K562 (cell line): ENCODE results near the gene TPX2. TPM values are rescaled to one million over a fixed set of nuclear protein-coding genes. Genes with fewer than 3 reads are reported as not detected.

Experiments used
- ARID4B ChIP-seq: sonication (generic); formaldehyde crosslinking; IDR thresholded peaks from 2 replicates; pipeline ENCODE4 v1.8.0; 2022; ENCODE audit warnings: mild to moderate bottlenecking, missing genetic modification reagents
- ATF1 ChIP-seq, 2 experiments: fragments of 450-650 bp in 1 of 2; IDR thresholded peaks; 2 replicates each; pipeline ENCODE4 v1.6.1; 2016; ENCODE audit warnings: missing compliant biosample characterization in 1 of 2, missing genetic modification characterization in 1 of 2
- FOSL1 ChIP-seq: fragments of 200-800 bp; sonication (Bioruptor generic); conservative IDR thresholded peaks from 2 replicates; pipeline ENCODE4 v1.6.1; 2016; ENCODE audit warnings: missing genetic modification characterization, missing compliant biosample characterization
- FOXA3 ChIP-seq, 2 experiments: fragments of 450-650 bp in 1 of 2; sonication (generic) in 1 of 2; formaldehyde crosslinking; IDR thresholded peaks in 1 of 2; conservative IDR thresholded peaks in 1 of 2; 2 replicates each; pipeline versions ENCODE4 v1.4.0 to v1.8.0; 2020 to 2022; ENCODE audit warnings: mild to moderate bottlenecking in 2 of 2, missing genetic modification reagents in 1 of 2
- GABPB2 ChIP-seq: fragments of 250-450 bp; sonication (Bioruptor Pico); conservative IDR thresholded peaks from 2 replicates; pipeline ENCODE4 v1.5.1; 2021; ENCODE audit warnings: mild to moderate bottlenecking
- HDAC3 ChIP-seq: fragments of 450-650 bp; IDR thresholded peaks from 2 replicates; pipeline ENCODE4 v1.6.1; 2018; ENCODE audit warnings: borderline replicate concordance, mild to moderate bottlenecking, moderate library complexity; ENCODE audit not compliant: partially characterized antibody
- HMG20B ChIP-seq: fragments of 250-450 bp; sonication (Bioruptor Pico); IDR thresholded peaks from 2 replicates; pipeline ENCODE4 v1.5.0; 2021; ENCODE audit warnings: mild to moderate bottlenecking
- LCOR ChIP-seq: sonication (generic); formaldehyde crosslinking; IDR thresholded peaks from 2 replicates; pipeline ENCODE4 v1.8.0; 2022; ENCODE audit warnings: mild to moderate bottlenecking, missing genetic modification reagents
- MYNN ChIP-seq, 2 experiments: sonication (generic); formaldehyde crosslinking in 1 of 2; IDR thresholded peaks; 2 replicates each; pipeline versions ENCODE4 v1.5.0 to v1.6.1; 2016 to 2020; ENCODE audit warnings: antibody characterized with exemption in 1 of 2, missing genetic modification reagents in 1 of 2
- POU5F1 ChIP-seq: fragments of 150-350 bp; IDR thresholded peaks from 2 replicates; pipeline ENCODE4 v1.6.1; 2014; ENCODE audit warnings: borderline replicate concordance, low read length, low read depth, mild to moderate bottlenecking; ENCODE audit not compliant: partially characterized antibody
- SMAD1 ChIP-seq: fragments of 150-350 bp; IDR thresholded peaks from 2 replicates; pipeline ENCODE4 v1.6.1; 2014; ENCODE audit warnings: low read length, low read depth; ENCODE audit not compliant: partially characterized antibody
- SMAD3 ChIP-seq: fragments of 450-650 bp; formaldehyde crosslinking; conservative IDR thresholded peaks from 2 replicates; pipeline ENCODE4 v1.4.0; 2020; ENCODE audit warnings: mild to moderate bottlenecking
- SMARCA4 ChIP-seq: fragments of 450-650 bp; IDR thresholded peaks from 2 replicates; pipeline ENCODE4 v1.6.1; 2016
- SOX6 ChIP-seq: fragments of 450-650 bp; IDR thresholded peaks from 2 replicates; pipeline ENCODE4 v1.6.1; 2014; ENCODE audit warnings: mild to moderate bottlenecking
- TFE3 ChIP-seq: fragments of 450-650 bp; formaldehyde crosslinking; IDR thresholded peaks from 2 replicates; pipeline ENCODE4 v1.4.0; 2020; ENCODE audit warnings: mild to moderate bottlenecking, mixed read lengths
- TGIF2 ChIP-seq: sonication (generic); formaldehyde crosslinking; IDR thresholded peaks from 2 replicates; pipeline ENCODE4 v1.8.1; 2022; ENCODE audit warnings: mild to moderate bottlenecking, missing genetic modification reagents, moderate library complexity
- ZBTB49 ChIP-seq: sonication (generic); formaldehyde crosslinking; IDR thresholded peaks from 2 replicates; pipeline ENCODE4 v1.8.0; 2022; ENCODE audit warnings: missing genetic modification reagents, mild to moderate bottlenecking, borderline replicate concordance
- ZKSCAN8 ChIP-seq: fragments of 200-800 bp; sonication (Bioruptor generic); IDR thresholded peaks from 2 replicates; pipeline ENCODE4 v1.6.1; 2016; ENCODE audit warnings: missing genetic modification characterization, missing compliant biosample characterization
- ZNF41 ChIP-seq: fragments of 250-450 bp; sonication (Bioruptor Pico); conservative IDR thresholded peaks from 2 replicates; pipeline ENCODE4 v1.4.0; 2020; ENCODE audit warnings: mild to moderate bottlenecking
- polyA plus RNA-seq, 8 experiments: library from polyadenylated mRNA; depleted of rRNA in 4 of 8; stranded (reverse) in 5 of 8; unstranded in 3 of 8; fragments of >200 nt; fragmentation: Nextera tagmentation in 2 of 8; fragmentation: Illumina TruSeq in 1 of 8; extraction: Ambion mirVana in 2 of 8; extraction: Trizol in 1 of 8; gene quantifications; 2 replicates each; pipeline versions ENCODE4 v1.2.1 to v1.2.3, GENCODE V29; 2011 to 2014; ENCODE audit warnings: inconsistent platforms in 1 of 8, missing spikeins in 1 of 8
- total RNA-seq, 7 experiments: library from RNA; depleted of rRNA in 6 of 7; stranded (reverse); fragments of >200 nt in 6 of 7; fragmentation: Illumina TruSeq in 2 of 7; extraction: Trizol in 2 of 7; gene quantifications; 2 replicates each; pipeline versions ENCODE4 v1.2.1 to v1.2.3, GENCODE V29; 2011 to 2021; ENCODE audit warnings: low replicate concordance in 1 of 7

Gene TPX2
- total and polyA plus RNA-seq, 9 of the 15 experiments (the other 6 are each of a cell fraction or from before 2014, with no cell fraction given), result 48.0 to 241 (median 133) TPM

GRCh38 chr20:31835977-31836852 lies 97.1 kb downstream of the TPX2 start (continued):
- TF ChIP-seq HMG20B (CRISPR knock-in tag), result no peak
- TF ChIP-seq TFE3 (CRISPR knock-in tag), result no peak
- TF ChIP-seq LCOR (CRISPR knock-in tag), result peak; percentile 20; the same call in 1 of the 2 replicates
- 0 out of 2 replicates have a peak, but pooled peaks have one; percentile 35 for TF ChIP-seq SOX6
- TF ChIP-seq SMAD3, result no peak
- peak in 1 of 2 experiments; percentile 85; a peak in 2 of 4 replicates for TF ChIP-seq FOXA3 (CRISPR knock-in tag; conservative IDR thresholded peaks at IDR 0.05 in 1 of 2, IDR thresholded peaks at IDR 0.05 in 1 of 2)
- TF ChIP-seq FOSL1 (tag), result peak; percentile 99
- 0 out of 2 replicates have a peak, but pooled peaks have one; percentile 48 for TF ChIP-seq ARID4B (CRISPR knock-in tag)
- no peak for TF ChIP-seq GABPB2 (CRISPR knock-in tag)
- TF ChIP-seq ZBTB49 (CRISPR knock-in tag), result no peak
- no peak for TF ChIP-seq ZKSCAN8
- TF ChIP-seq HDAC3, result no peak
- peak; percentile 76 for TF ChIP-seq MYNN (IDR thresholded peaks at IDR 0.05)
- TF ChIP-seq MYNN (CRISPR knock-in tag; IDR thresholded peaks at IDR 0.05), result no peak
- TF ChIP-seq TGIF2 (CRISPR knock-in tag), result no peak
- TF ChIP-seq SMARCA4, result peak; percentile 85
- TF ChIP-seq ATF1 (CRISPR knock-in tag; IDR thresholded peaks at IDR 0.05), result no peak
- peak; percentile 25; the same call in 1 of the 2 replicates for TF ChIP-seq ATF1 (tag; IDR thresholded peaks at IDR 0.05)
- TF ChIP-seq POU5F1, result no peak
- TF ChIP-seq SMAD1, result no peak
- TF ChIP-seq ZNF41 (CRISPR knock-in tag), result no peak
